Endothelial cell of umbilical vein (primary cell): ENCODE results near the gene ZDHHC14. TPM values are rescaled to one million over a fixed set of nuclear protein-coding genes. Genes with fewer than 3 reads are reported as not detected.

Experiments used
- BruUV-seq: library from RNA; stranded (reverse); fragments of 400-500 nt; replicated peaks from 2 replicates; lab custom pipeline; 2021; lab: Mats Ljungman, UMichigan
- CTCF ChIA-PET: fragments of 300-600, 350-600 bp; sonication (Branson Sonifier 250); formaldehyde crosslinking; loops from one replicate; lab custom pipeline; 2021; ENCODE audit warnings: antibody characterized with exemption, inconsistent platforms; lab: Charles Lee
- POLR2A ChIA-PET: fragments of 300-600, 350-600 bp; sonication (Branson Sonifier 250); formaldehyde crosslinking; loops from one replicate; lab custom pipeline; 2021; ENCODE audit warnings: antibody characterized with exemption, inconsistent platforms; lab: Charles Lee
- DNase-seq: peaks from one replicate; pipeline ENCODE4 v3.0.0-alpha.2; 2011; ENCODE audit warnings: low read depth, low spot score
- FAIRE-seq: peaks from 2 replicates; lab custom pipeline; 2011; peaks lifted over from hg19 to GRCh38; lab: Jason Lieb, UNC
- H2AFZ ChIP-seq: 2 replicates; pipeline ENCODE4 v1.6.0; 2012; ENCODE audit warnings: low read depth, low read length, control low read depth, inconsistent platforms
- H3K27ac ChIP-seq: 2 replicates; pipeline ENCODE4 v1.5.1; 2011; ENCODE audit warnings: low read depth, mild to moderate bottlenecking, control low read depth, low read length, moderate library complexity; ENCODE audit not compliant: insufficient read depth
- H3K27me3 ChIP-seq, 2 experiments: 2 replicates each; pipeline versions ENCODE4 v1.6.0 to v1.6.1; 2011; ENCODE audit warnings: low read length in 2 of 2, mixed read lengths in 1 of 2; ENCODE audit not compliant: control insufficient read depth in 2 of 2, insufficient read depth in 2 of 2
- H3K36me3 ChIP-seq, 2 experiments: 2 replicates in 1 of 2; 3 replicates in 1 of 2; pipeline ENCODE4 v1.5.1; 2011; ENCODE audit warnings: low read length in 2 of 2, mild to moderate bottlenecking in 1 of 2, moderate library complexity in 1 of 2; ENCODE audit not compliant: control insufficient read depth in 2 of 2, insufficient read depth in 2 of 2; ENCODE audit errors: extremely low read depth in 1 of 2
- H3K4me1 ChIP-seq: 3 replicates; pipeline ENCODE4 v1.5.1; 2011; ENCODE audit warnings: mild to moderate bottlenecking, low read length; ENCODE audit not compliant: control insufficient read depth, insufficient read depth; ENCODE audit errors: extremely low read depth
- H3K4me2 ChIP-seq: 2 replicates; pipeline ENCODE4 v1.6.1; 2011; ENCODE audit warnings: low read length, control low read depth, mixed read lengths; ENCODE audit not compliant: insufficient read depth
- H3K4me3 ChIP-seq, 3 experiments: fragments of 200-600 bp in 1 of 3; sonication (generic), shearing (Covaris generic) in 1 of 3; replicated peaks in 1 of 3; 2 replicates each; pipeline ENCODE4 v1.5.1; 2011 to 2016; ENCODE audit warnings: control low read depth in 3 of 3, low read length in 3 of 3, mild to moderate bottlenecking in 2 of 3, inconsistent platforms in 1 of 3, low read depth in 1 of 3, moderate library complexity in 1 of 3; ENCODE audit not compliant: insufficient read depth in 1 of 3
- H3K79me2 ChIP-seq: 2 replicates; pipeline ENCODE4 v1.6.0; 2012; ENCODE audit warnings: low read length, inconsistent platforms; ENCODE audit not compliant: control insufficient read depth, insufficient read depth
- H3K9ac ChIP-seq: replicated peaks from 2 replicates; pipeline ENCODE3; 2011; ENCODE audit warnings: low read length, control low read depth; ENCODE audit not compliant: insufficient read depth; ENCODE audit errors: extremely low read depth
- H3K9me1 ChIP-seq: replicated peaks from 3 replicates; pipeline ENCODE4 v1.6.0; 2011; ENCODE audit warnings: mild to moderate bottlenecking, low read length; ENCODE audit not compliant: control insufficient read depth, insufficient read depth; ENCODE audit errors: extremely low read depth
- H3K9me3 ChIP-seq: replicated peaks from 2 replicates; pipeline ENCODE4 v1.5.1; 2012; ENCODE audit warnings: low read length, inconsistent platforms; ENCODE audit not compliant: control insufficient read depth, insufficient read depth
- H4K20me1 ChIP-seq: replicated peaks from 2 replicates; pipeline ENCODE3; 2011; ENCODE audit warnings: mild to moderate bottlenecking, low read length; ENCODE audit not compliant: control insufficient read depth, insufficient read depth; ENCODE audit errors: extremely low read depth
- EZH2 ChIP-seq: IDR thresholded peaks from 2 replicates; pipeline ENCODE4 v1.6.1; 2012; ENCODE audit warnings: borderline replicate concordance, low read depth, mild to moderate bottlenecking, moderate library complexity, low read length, inconsistent platforms; ENCODE audit not compliant: severe bottlenecking
- FOS ChIP-seq: IDR thresholded peaks from 2 replicates; pipeline ENCODE4 v1.6.1; 2011; ENCODE audit warnings: mild to moderate bottlenecking, low read length, moderate library complexity, borderline replicate concordance; ENCODE audit not compliant: insufficient read depth
- GATA2 ChIP-seq: IDR thresholded peaks from 2 replicates; pipeline ENCODE4 v1.7.0; 2011; ENCODE audit warnings: low read depth, mild to moderate bottlenecking, moderate library complexity, mixed read lengths, low read length; ENCODE audit not compliant: insufficient read length, insufficient read depth
- JUN ChIP-seq: IDR thresholded peaks from 2 replicates; pipeline ENCODE4 v1.6.1; 2011; ENCODE audit warnings: borderline replicate concordance, low read depth; ENCODE audit not compliant: insufficient read length, insufficient read depth
- MYC ChIP-seq: IDR thresholded peaks from one replicate; pipeline ENCODE4 v1.6.1; 2011; ENCODE audit warnings: mild to moderate bottlenecking, low read depth, low read length
- POLR2A ChIP-seq: IDR thresholded peaks from 2 replicates; pipeline ENCODE4 v1.6.1; 2012; ENCODE audit warnings: low read depth, mild to moderate bottlenecking, control low read depth, low read length
- POLR2AphosphoS5 ChIP-seq: IDR thresholded peaks from 2 replicates; pipeline ENCODE4 v1.6.1; 2012; ENCODE audit warnings: low read depth, mild to moderate bottlenecking, control low read depth, low read length, moderate library complexity; ENCODE audit not compliant: insufficient read depth
- dilution Hi-C: fragments of 300-500 bp; cut with MboI; formaldehyde crosslinking; loops from one replicate; pipeline ENCODE4 v1.15.0; 2019; ENCODE audit warnings: low sequenced_read_pairs; ENCODE audit not compliant: extremely low pct_ligation_motif_present
- intact Hi-C: fragments of 100-400 bp; cut with micrococcal nuclease; formaldehyde crosslinking; loops from one replicate; pipeline ENCODE4 v1.10.0; 2022
- polyA plus RNA-seq, 4 experiments: library from polyadenylated mRNA; depleted of rRNA in 3 of 4; stranded (reverse) in 3 of 4; unstranded in 1 of 4; fragments of >200 nt; gene quantifications; 2 replicates each; pipeline versions ENCODE4 v1.2.1 to v1.2.3, GENCODE V29; 2011 to 2012; ENCODE audit warnings: missing spikeins in 1 of 4
- total RNA-seq: library from RNA; stranded (reverse); gene quantifications from 2 replicates; pipeline ENCODE4 v1.2.3, GENCODE V29; 2021
- TF ChIP-seq, protein P1 (sequence below), 2 donors: IDR thresholded peaks; 1 replicate in 1 of 2; 2 replicates in 1 of 2; pipeline ENCODE4 v1.5.1; 2011; ENCODE audit warnings: low read length in 2 of 2, mild to moderate bottlenecking in 2 of 2, moderate library complexity in 2 of 2, control low read depth in 1 of 2, inconsistent platforms in 1 of 2, low read depth in 1 of 2; ENCODE audit not compliant: insufficient read depth in 1 of 2; ENCODE audit errors: extremely low read depth in 1 of 2
- TF ChIP-seq, protein P2 (sequence below): IDR thresholded peaks from 2 replicates; pipeline ENCODE4 v1.6.1; 2011; ENCODE audit not compliant: insufficient read depth, insufficient read length

Gene ZDHHC14
- total and polyA plus RNA-seq, 2 donors (not counting 3 experiments of a cell fraction or from before 2014, with no cell fraction given) = 23.0 to 25.6 TPM

DNA sequence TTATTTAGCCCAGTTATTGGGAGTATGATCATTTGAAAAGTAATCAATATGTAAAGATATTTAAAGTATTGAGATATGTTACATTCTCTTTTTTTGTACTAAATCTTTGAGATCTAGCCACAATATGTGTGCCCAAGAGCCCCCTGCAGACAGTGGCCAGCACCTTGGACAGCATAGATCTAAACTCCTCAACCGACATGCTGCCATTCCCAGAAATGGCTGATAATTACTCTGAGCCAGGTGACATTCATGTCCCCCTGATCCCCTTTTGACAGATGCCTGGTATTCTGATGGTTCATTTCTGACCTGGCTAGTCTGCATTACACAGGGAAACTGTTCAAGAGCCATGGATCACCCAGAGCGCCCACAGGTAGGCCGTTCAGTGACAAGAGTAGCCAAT, 177.1 kb downstream of the ZDHHC14 start:
- Histone ChIP-seq H3K9me1 (no peaks in the 10 kb centered on the region), H3K9me3 (no peaks in the 10 kb centered on the region), H3K27ac (no peak overlapping the region), H3K4me3 (no peak overlapping the region), H3K4me1 (no peaks in the 10 kb centered on the region), H3K27me3 (no peaks in the 10 kb centered on the region), H4K20me1 (no peaks in the 10 kb centered on the region), H3K4me2 (no peak overlapping the region), H2AFZ (no peak overlapping the region), H3K36me3 (no peaks in the 10 kb centered on the region), H3K79me2 (no peaks in the 10 kb centered on the region), H3K9ac (no peak overlapping the region)
- dilution Hi-C loops (no loop called here), intact Hi-C loops (no loop called here)
- FAIRE-seq (no peak), DNase-seq (no peak)
- ChIA-PET POLR2A (no interaction called here), CTCF (no interaction called here)
- no peak for TF ChIP-seq MYC
- TF ChIP-seq JUN = no peak
- TF ChIP-seq, protein P1, sequence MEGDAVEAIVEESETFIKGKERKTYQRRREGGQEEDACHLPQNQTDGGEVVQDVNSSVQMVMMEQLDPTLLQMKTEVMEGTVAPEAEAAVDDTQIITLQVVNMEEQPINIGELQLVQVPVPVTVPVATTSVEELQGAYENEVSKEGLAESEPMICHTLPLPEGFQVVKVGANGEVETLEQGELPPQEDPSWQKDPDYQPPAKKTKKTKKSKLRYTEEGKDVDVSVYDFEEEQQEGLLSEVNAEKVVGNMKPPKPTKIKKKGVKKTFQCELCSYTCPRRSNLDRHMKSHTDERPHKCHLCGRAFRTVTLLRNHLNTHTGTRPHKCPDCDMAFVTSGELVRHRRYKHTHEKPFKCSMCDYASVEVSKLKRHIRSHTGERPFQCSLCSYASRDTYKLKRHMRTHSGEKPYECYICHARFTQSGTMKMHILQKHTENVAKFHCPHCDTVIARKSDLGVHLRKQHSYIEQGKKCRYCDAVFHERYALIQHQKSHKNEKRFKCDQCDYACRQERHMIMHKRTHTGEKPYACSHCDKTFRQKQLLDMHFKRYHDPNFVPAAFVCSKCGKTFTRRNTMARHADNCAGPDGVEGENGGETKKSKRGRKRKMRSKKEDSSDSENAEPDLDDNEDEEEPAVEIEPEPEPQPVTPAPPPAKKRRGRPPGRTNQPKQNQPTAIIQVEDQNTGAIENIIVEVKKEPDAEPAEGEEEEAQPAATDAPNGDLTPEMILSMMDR (IDR thresholded peaks at IDR 0.05; ENCODE audit: extremely low read depth in 1 of 2, insufficient read depth in 1 of 2, low read depth in 1 of 2, low read length in 2 of 2) = no peak
- TF ChIP-seq, protein P2, sequence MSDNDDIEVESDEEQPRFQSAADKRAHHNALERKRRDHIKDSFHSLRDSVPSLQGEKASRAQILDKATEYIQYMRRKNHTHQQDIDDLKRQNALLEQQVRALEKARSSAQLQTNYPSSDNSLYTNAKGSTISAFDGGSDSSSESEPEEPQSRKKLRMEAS = no peak
- no peak for TF ChIP-seq POLR2A
- BruUV-seq = no TSS peak

DNA sequence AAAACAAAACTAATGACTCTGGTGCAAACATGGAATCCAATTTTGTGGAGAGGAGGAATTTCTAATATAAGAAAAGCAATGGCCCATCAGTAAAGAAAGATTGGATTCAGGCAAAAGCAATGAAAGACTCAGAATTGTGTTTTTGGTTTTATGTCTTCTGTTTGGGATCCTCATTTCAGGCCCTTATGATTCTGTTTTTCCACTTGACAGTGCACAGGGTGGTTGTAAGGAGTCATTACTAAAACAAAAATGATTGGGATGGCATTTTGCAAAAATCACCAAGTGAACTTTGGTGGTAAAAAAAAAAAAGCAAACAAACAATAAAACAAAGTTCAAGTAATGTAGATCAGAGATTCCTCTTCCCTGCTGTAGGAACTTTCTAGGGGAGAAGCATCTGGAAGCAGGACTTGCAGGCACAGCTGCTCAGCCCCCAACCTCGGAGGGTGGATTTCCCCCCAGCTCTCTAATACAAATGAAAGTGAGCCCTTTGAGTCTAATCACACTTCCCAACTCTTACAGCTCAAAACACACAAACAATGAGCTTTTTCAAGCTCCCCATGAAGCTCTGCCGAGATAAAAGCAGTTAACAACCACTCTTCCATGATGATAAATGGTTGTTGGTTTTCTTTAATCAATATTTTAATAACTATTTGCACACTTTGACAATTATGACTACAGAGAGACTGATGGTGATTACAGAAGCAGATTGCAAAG, 177.7 kb downstream of the ZDHHC14 start:
- H4K20me1 ChIP-seq = no peaks in the 10 kb centered on the region
- no peak overlapping the region for H2AFZ ChIP-seq
- H3K9me3 ChIP-seq = no peaks in the 10 kb centered on the region
- POLR2A ChIA-PET = no interaction called here
- FAIRE-seq = no peak
- no peaks in the 10 kb centered on the region for H3K4me1 ChIP-seq
- dilution Hi-C loops = no loop called here
- H3K36me3 ChIP-seq = no peaks in the 10 kb centered on the region
- H3K27ac ChIP-seq = no peak overlapping the region
- no peak overlapping the region for H3K4me3 ChIP-seq
- no TSS peak for BruUV-seq
- H3K4me2 ChIP-seq = no peak overlapping the region
- CTCF ChIA-PET = no interaction called here
- DNase-seq = no peak
- no peak for TF ChIP-seq FOS
- no peak for TF ChIP-seq EZH2
- TF ChIP-seq, protein P2 = no peak
- TF ChIP-seq POLR2AphosphoS5 = no peak
- TF ChIP-seq GATA2 = no peak
- no peak for TF ChIP-seq MYC
- TF ChIP-seq JUN = no peak
- TF ChIP-seq, protein P1 (IDR thresholded peaks at IDR 0.05; ENCODE audit: extremely low read depth in 1 of 2, insufficient read depth in 1 of 2, low read depth in 1 of 2, low read length in 2 of 2) = no peak
- TF ChIP-seq POLR2A = no peak
- intact Hi-C loops = no loop called here
- H3K9me1 ChIP-seq = no peaks in the 10 kb centered on the region
- no peak overlapping the region for H3K9ac ChIP-seq
- H3K79me2 ChIP-seq = no peaks in the 10 kb centered on the region
- no peaks in the 10 kb centered on the region for H3K27me3 ChIP-seq
